Measurements from ENCODE around the gene TMC1. TPM values are rescaled to one million over a fixed set of nuclear protein-coding genes. Genes with fewer than 3 reads are reported as not detected.

TMC1 gene
- total RNA-seq, 2 experiments from 2014 or later: not detected

GRCh38 chr9:72656021-72656420, 134.6 kb downstream of the TMC1 start:
- DNase-seq (no peak), ATAC-seq (no peak)
- no peaks in the 10 kb centered on the region for H3K4me1 Mint-ChIP-seq
- CTCF ChIA-PET: no interaction called here
- H3K9me3 Mint-ChIP-seq (ENCODE audit: low read depth): no peaks in the 10 kb centered on the region
- H3K27ac Mint-ChIP-seq: no peak overlapping the region
- H3K4me3 Mint-ChIP-seq: no peak overlapping the region
- H3K27me3 Mint-ChIP-seq: peaks cover 19% of the 10 kb centered on the region
- H3K36me3 Mint-ChIP-seq: no peaks in the 10 kb centered on the region

- Mint-ChIP-seq H3K27me3 (peaks cover 19% of the 10 kb centered on the region), H3K4me3 (no peak overlapping the region), H3K4me1 (no peaks in the 10 kb centered on the region), H3K9me3 (ENCODE audit: low read depth) (no peaks in the 10 kb centered on the region), H3K36me3 (no peaks in the 10 kb centered on the region), H3K27ac (no peak overlapping the region)
- CTCF ChIA-PET: no interaction called here
- ATAC-seq: no peak
- DNase-seq: no peak
Measured at GRCh38 chr9:72657023-72657422, 135.6 kb downstream of the TMC1 start.

- peaks cover 17% of the 10 kb centered on the region for H3K27me3 Mint-ChIP-seq
- no peak overlapping the region for H3K4me3 Mint-ChIP-seq
- no peak for DNase-seq
- H3K4me1 Mint-ChIP-seq: no peaks in the 10 kb centered on the region
- no peak overlapping the region for H3K27ac Mint-ChIP-seq
- CTCF ChIA-PET: interaction anchor here (0.9 kb wide), 1 partner anchor 517 kb away, joined by 3 read pairs; no protein-coding TSS in a partner anchor
- H3K36me3 Mint-ChIP-seq: no peaks in the 10 kb centered on the region
- ATAC-seq: no peak
- H3K9me3 Mint-ChIP-seq (ENCODE audit: low read depth): no peaks in the 10 kb centered on the region
Measured at GRCh38 chr9:72658703-72659102, 137.3 kb downstream of the TMC1 start.

- CTCF ChIA-PET: no interaction called here
- no peaks in the 10 kb centered on the region for H3K36me3 Mint-ChIP-seq
- no peak for ATAC-seq
- no peak for DNase-seq
- H3K4me3 Mint-ChIP-seq: no peak overlapping the region
- no peaks in the 10 kb centered on the region for H3K9me3 Mint-ChIP-seq (ENCODE audit: low read depth)
- no peaks in the 10 kb centered on the region for H3K4me1 Mint-ChIP-seq
- no peak overlapping the region for H3K27ac Mint-ChIP-seq
- peaks cover 9% of the 10 kb centered on the region for H3K27me3 Mint-ChIP-seq
Measured at GRCh38 chr9:72661401-72662135, 140.2 kb downstream of the TMC1 start.

GRCh38 chr9:72665421-72665820, 144.0 kb downstream of the TMC1 start:
- DNase-seq: no peak
- H3K4me3 Mint-ChIP-seq: no peak overlapping the region
- CTCF ChIA-PET: no interaction called here
- no peak for ATAC-seq
- H3K36me3 Mint-ChIP-seq: no peaks in the 10 kb centered on the region
- H3K4me1 Mint-ChIP-seq: no peaks in the 10 kb centered on the region
- H3K27me3 Mint-ChIP-seq: peaks cover 18% of the 10 kb centered on the region
- no peaks in the 10 kb centered on the region for H3K9me3 Mint-ChIP-seq (ENCODE audit: low read depth)
- no peak overlapping the region for H3K27ac Mint-ChIP-seq

- CTCF ChIA-PET: no interaction called here
- ATAC-seq: no peak
- Mint-ChIP-seq H3K36me3 (no peaks in the 10 kb centered on the region), H3K9me3 (ENCODE audit: low read depth) (no peaks in the 10 kb centered on the region), H3K27ac (no peak overlapping the region), H3K4me3 (no peak overlapping the region), H3K27me3 (peaks cover 22% of the 10 kb centered on the region), H3K4me1 (no peaks in the 10 kb centered on the region)
- no peak for DNase-seq
Measured at GRCh38 chr9:72667181-72667580, 145.8 kb downstream of the TMC1 start.

GRCh38 chr9:72674961-72675360, 153.6 kb downstream of the TMC1 start:
- ATAC-seq (no peak), DNase-seq (no peak)
- H3K36me3 Mint-ChIP-seq: no peaks in the 10 kb centered on the region
- CTCF ChIA-PET: interaction anchor here (0.6 kb wide), 1 partner anchor 143 kb away, joined by 4 read pairs; no protein-coding TSS in a partner anchor
- no peak overlapping the region for H3K27ac Mint-ChIP-seq
- no peaks in the 10 kb centered on the region for H3K4me1 Mint-ChIP-seq
- no peak overlapping the region for H3K4me3 Mint-ChIP-seq
- no peaks in the 10 kb centered on the region for H3K9me3 Mint-ChIP-seq (ENCODE audit: low read depth)
- peaks cover 7% of the 10 kb centered on the region for H3K27me3 Mint-ChIP-seq

- CTCF ChIA-PET: interaction anchor here (0.6 kb wide), 1 partner anchor 143 kb away, joined by 4 read pairs; no protein-coding TSS in a partner anchor
Measured at GRCh38 chr9:72675586-72675985, 154.2 kb downstream of the TMC1 start.

GRCh38 chr9:72680593-72681282, 159.3 kb downstream of the TMC1 start:
- ATAC-seq (no peak), DNase-seq (no peak)
- Mint-ChIP-seq H3K27me3 (peaks cover 18% of the 10 kb centered on the region), H3K4me3 (no peak overlapping the region), H3K27ac (no peak overlapping the region), H3K9me3 (ENCODE audit: low read depth) (no peaks in the 10 kb centered on the region), H3K4me1 (no peaks in the 10 kb centered on the region), H3K36me3 (no peaks in the 10 kb centered on the region)
- CTCF ChIA-PET: no interaction called here

More at GRCh38 chr9:72675586-72675985, 154.2 kb downstream of the TMC1 start:
- H3K4me1 Mint-ChIP-seq: no peaks in the 10 kb centered on the region
- ATAC-seq (no peak), DNase-seq (no peak)
- no peaks in the 10 kb centered on the region for H3K9me3 Mint-ChIP-seq (ENCODE audit: low read depth)
- no peaks in the 10 kb centered on the region for H3K36me3 Mint-ChIP-seq
- H3K27ac Mint-ChIP-seq: no peak overlapping the region
- H3K27me3 Mint-ChIP-seq: peaks cover 6% of the 10 kb centered on the region
- H3K4me3 Mint-ChIP-seq: no peak overlapping the region

GRCh38 chr9:72681283-72681630, 159.8 kb downstream of the TMC1 start:
- peaks cover 18% of the 10 kb centered on the region for H3K27me3 Mint-ChIP-seq
- H3K36me3 Mint-ChIP-seq: no peaks in the 10 kb centered on the region
- no peak overlapping the region for H3K27ac Mint-ChIP-seq
- DNase-seq (no peak), ATAC-seq (no peak)
- CTCF ChIA-PET: no interaction called here
- H3K4me1 Mint-ChIP-seq: no peaks in the 10 kb centered on the region
- no peak overlapping the region for H3K4me3 Mint-ChIP-seq
- no peaks in the 10 kb centered on the region for H3K9me3 Mint-ChIP-seq (ENCODE audit: low read depth)

GRCh38 chr9:72684615-72685014, 163.2 kb downstream of the TMC1 start:
- peaks cover 21% of the 10 kb centered on the region for H3K27me3 Mint-ChIP-seq
- CTCF ChIA-PET: no interaction called here
- no peak for DNase-seq
- no peaks in the 10 kb centered on the region for H3K36me3 Mint-ChIP-seq
- no peaks in the 10 kb centered on the region for H3K9me3 Mint-ChIP-seq (ENCODE audit: low read depth)
- no peak overlapping the region for H3K4me3 Mint-ChIP-seq
- H3K27ac Mint-ChIP-seq: no peak overlapping the region
- H3K4me1 Mint-ChIP-seq: no peaks in the 10 kb centered on the region
- no peak for ATAC-seq

GRCh38 chr9:72685911-72686310, 164.5 kb downstream of the TMC1 start:
- CTCF ChIA-PET: no interaction called here
- H3K27ac Mint-ChIP-seq: no peak overlapping the region
- peaks cover 17% of the 10 kb centered on the region for H3K27me3 Mint-ChIP-seq
- no peaks in the 10 kb centered on the region for H3K36me3 Mint-ChIP-seq
- no peaks in the 10 kb centered on the region for H3K9me3 Mint-ChIP-seq (ENCODE audit: low read depth)
- no peaks in the 10 kb centered on the region for H3K4me1 Mint-ChIP-seq
- DNase-seq (no peak), ATAC-seq (no peak)
- H3K4me3 Mint-ChIP-seq: no peak overlapping the region

- Mint-ChIP-seq H3K9me3 (ENCODE audit: low read depth) (no peaks in the 10 kb centered on the region), H3K4me3 (no peak overlapping the region), H3K4me1 (no peaks in the 10 kb centered on the region), H3K27me3 (peaks cover 20% of the 10 kb centered on the region), H3K36me3 (no peaks in the 10 kb centered on the region), H3K27ac (no peak overlapping the region)
- CTCF ChIA-PET: no interaction called here
- DNase-seq (no peak), ATAC-seq (no peak)
Measured at GRCh38 chr9:72687331-72687730, 165.9 kb downstream of the TMC1 start.

GRCh38 chr9:72691671-72692070, 170.3 kb downstream of the TMC1 start:
- no peak overlapping the region for H3K27ac Mint-ChIP-seq
- no peaks in the 10 kb centered on the region for H3K4me1 Mint-ChIP-seq
- DNase-seq (no peak), ATAC-seq (no peak)
- H3K4me3 Mint-ChIP-seq: no peak overlapping the region
- no peaks in the 10 kb centered on the region for H3K36me3 Mint-ChIP-seq
- H3K27me3 Mint-ChIP-seq: peaks cover 19% of the 10 kb centered on the region
- H3K9me3 Mint-ChIP-seq (ENCODE audit: low read depth): no peaks in the 10 kb centered on the region
- CTCF ChIA-PET: no interaction called here

Measured in activated CD8-positive, alpha-beta memory T cell treated with anti-CD3 and anti-CD28 coated beads, Interleukin-2, amount 10 ng/mL, durations not matched to agents 7 days and 5 days (primary cell).